Panc1 (cell line): ENCODE results near the gene PARD3.

Source experiments
- POLR2AphosphoS5 ChIP-seq: IDR thresholded peaks from 2 replicates; pipeline ENCODE4 v1.6.1; 2012; ENCODE audit warnings: mild to moderate bottlenecking, low read depth, low read length, moderate library complexity
- SIN3A ChIP-seq: IDR thresholded peaks from 2 replicates; pipeline ENCODE4 v1.6.1; 2012; ENCODE audit warnings: low read depth, mild to moderate bottlenecking, low read length, moderate library complexity, borderline replicate concordance; ENCODE audit not compliant: insufficient read depth
- TCF7L2 ChIP-seq: IDR thresholded peaks from 2 replicates; pipeline ENCODE4 v1.6.1; 2011; ENCODE audit warnings: mild to moderate bottlenecking, low read depth, low read length, inconsistent platforms
- TF ChIP-seq, protein P1 (sequence below): fragments of 450-650 bp; IDR thresholded peaks from 2 replicates; pipeline ENCODE4 v1.5.1; 2017; ENCODE audit warnings: mild to moderate bottlenecking

GRCh38 chr10:34428501-34428900, 386.6 kb downstream of the PARD3 start:
- TF ChIP-seq POLR2AphosphoS5 (no peak), SIN3A (no peak), TCF7L2 (no peak)
- TF ChIP-seq, protein P1, sequence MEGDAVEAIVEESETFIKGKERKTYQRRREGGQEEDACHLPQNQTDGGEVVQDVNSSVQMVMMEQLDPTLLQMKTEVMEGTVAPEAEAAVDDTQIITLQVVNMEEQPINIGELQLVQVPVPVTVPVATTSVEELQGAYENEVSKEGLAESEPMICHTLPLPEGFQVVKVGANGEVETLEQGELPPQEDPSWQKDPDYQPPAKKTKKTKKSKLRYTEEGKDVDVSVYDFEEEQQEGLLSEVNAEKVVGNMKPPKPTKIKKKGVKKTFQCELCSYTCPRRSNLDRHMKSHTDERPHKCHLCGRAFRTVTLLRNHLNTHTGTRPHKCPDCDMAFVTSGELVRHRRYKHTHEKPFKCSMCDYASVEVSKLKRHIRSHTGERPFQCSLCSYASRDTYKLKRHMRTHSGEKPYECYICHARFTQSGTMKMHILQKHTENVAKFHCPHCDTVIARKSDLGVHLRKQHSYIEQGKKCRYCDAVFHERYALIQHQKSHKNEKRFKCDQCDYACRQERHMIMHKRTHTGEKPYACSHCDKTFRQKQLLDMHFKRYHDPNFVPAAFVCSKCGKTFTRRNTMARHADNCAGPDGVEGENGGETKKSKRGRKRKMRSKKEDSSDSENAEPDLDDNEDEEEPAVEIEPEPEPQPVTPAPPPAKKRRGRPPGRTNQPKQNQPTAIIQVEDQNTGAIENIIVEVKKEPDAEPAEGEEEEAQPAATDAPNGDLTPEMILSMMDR: no peak
